ENCODE data around the gene VDAC2.
A peak's percentile ranks its signal among the peaks of the same experiment; 100 is the strongest.
"Not testable (repeated sequence)": the region's sequence is repeated elsewhere in the genome, so short reads cannot be mapped to it uniquely, and the experiment has no call there.

Gene VDAC2

GRCh38 chr10:75180592-75180991 is 30.0 kb upstream of the VDAC2 start:
- no peak for FAIRE-seq
- DNase-seq (ENCODE audit: insufficient read length, low spot score) = no peak
- TF ChIP-seq PAX5 (IDR thresholded peaks at IDR 0.05; ENCODE audit: insufficient read depth, low read length, severe bottlenecking) = no peak
- no peak for TF ChIP-seq POU2F2 (IDR thresholded peaks at IDR 0.05; ENCODE audit: low read depth, low read length)
- TF ChIP-seq POLR2A (IDR thresholded peaks at IDR 0.05; ENCODE audit: low read depth, low read length) = no peak
- no peak for TF ChIP-seq TAF1 (IDR thresholded peaks at IDR 0.05; ENCODE audit: low read depth, low read length)
- TF ChIP-seq SPI1 (IDR thresholded peaks at IDR 0.05; ENCODE audit: low read depth, low read length) = no peak
- no peak for TF ChIP-seq POLR2AphosphoS5 (IDR thresholded peaks at IDR 0.05; ENCODE audit: low read depth, low read length)

DNA sequence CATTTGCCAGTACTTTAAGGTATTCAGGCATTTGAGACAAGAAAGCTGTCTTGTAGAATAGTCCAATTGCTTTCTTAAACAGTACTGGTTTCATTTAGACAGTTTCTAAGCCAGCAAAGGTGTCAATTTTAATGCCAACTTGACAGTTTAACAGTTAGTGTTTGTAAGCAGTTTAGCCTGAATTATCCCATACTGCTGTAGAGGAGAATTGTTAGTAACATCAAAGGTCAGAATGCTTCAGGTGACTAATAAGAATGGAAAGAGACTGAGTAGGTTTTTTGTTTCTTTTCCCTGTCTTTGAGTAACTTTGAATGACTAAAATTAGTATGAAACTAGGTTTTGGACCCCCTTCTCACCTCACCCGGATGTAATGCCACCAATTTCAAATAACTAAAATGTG is 29.5 kb upstream of the VDAC2 start:
- no peak for FAIRE-seq
- DNase-seq (ENCODE audit: insufficient read length, low spot score) = no peak
- TF ChIP-seq TAF1 (IDR thresholded peaks at IDR 0.05; ENCODE audit: low read depth, low read length) (no peak), SPI1 (IDR thresholded peaks at IDR 0.05; ENCODE audit: low read depth, low read length) (no peak), POLR2AphosphoS5 (IDR thresholded peaks at IDR 0.05; ENCODE audit: low read depth, low read length) (no peak), POLR2A (IDR thresholded peaks at IDR 0.05; ENCODE audit: low read depth, low read length) (no peak), PAX5 (IDR thresholded peaks at IDR 0.05; ENCODE audit: insufficient read depth, low read length, severe bottlenecking) (no peak), POU2F2 (IDR thresholded peaks at IDR 0.05; ENCODE audit: low read depth, low read length) (no peak)

- DNase-seq (ENCODE audit: insufficient read length, low spot score) (no peak), FAIRE-seq (no peak)
- TF ChIP-seq POLR2AphosphoS5 (IDR thresholded peaks at IDR 0.05; ENCODE audit: low read depth, low read length) = no peak
Observed at GRCh38 chr10:75186310-75186709, 24.3 kb upstream of the VDAC2 start.

- TF ChIP-seq POU2F2 (IDR thresholded peaks at IDR 0.05; ENCODE audit: low read depth, low read length) (no peak), SPI1 (IDR thresholded peaks at IDR 0.05; ENCODE audit: low read depth, low read length) (no peak)
- FAIRE-seq (no peak), DNase-seq (ENCODE audit: insufficient read length, low spot score) (peak; percentile 53)
Observed at GRCh38 chr10:75187961-75188426, 22.6 kb upstream of the VDAC2 start.

DNA sequence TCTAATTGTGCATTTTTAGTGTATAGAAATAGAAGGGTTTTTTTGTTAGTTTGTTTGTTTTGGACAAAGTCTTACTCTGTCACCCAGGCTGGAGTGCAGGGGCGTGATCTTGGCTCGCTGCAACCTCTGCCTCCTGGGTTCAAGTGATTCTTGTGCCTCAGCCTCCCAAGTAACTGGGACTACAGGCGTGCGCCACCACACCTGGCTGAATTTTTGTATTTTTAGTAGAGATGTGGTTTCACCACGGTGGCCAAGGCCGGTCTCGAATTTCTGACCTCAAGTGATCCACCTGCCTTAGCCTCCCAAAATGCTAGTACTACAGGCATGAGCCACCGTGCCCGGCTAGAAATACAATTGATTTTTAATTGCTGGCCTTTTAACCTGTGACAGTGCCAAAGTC is 22.1 kb upstream of the VDAC2 start:
- not testable (repeated sequence) for DNase-seq (ENCODE audit: insufficient read length, low spot score); FAIRE-seq

DNA sequence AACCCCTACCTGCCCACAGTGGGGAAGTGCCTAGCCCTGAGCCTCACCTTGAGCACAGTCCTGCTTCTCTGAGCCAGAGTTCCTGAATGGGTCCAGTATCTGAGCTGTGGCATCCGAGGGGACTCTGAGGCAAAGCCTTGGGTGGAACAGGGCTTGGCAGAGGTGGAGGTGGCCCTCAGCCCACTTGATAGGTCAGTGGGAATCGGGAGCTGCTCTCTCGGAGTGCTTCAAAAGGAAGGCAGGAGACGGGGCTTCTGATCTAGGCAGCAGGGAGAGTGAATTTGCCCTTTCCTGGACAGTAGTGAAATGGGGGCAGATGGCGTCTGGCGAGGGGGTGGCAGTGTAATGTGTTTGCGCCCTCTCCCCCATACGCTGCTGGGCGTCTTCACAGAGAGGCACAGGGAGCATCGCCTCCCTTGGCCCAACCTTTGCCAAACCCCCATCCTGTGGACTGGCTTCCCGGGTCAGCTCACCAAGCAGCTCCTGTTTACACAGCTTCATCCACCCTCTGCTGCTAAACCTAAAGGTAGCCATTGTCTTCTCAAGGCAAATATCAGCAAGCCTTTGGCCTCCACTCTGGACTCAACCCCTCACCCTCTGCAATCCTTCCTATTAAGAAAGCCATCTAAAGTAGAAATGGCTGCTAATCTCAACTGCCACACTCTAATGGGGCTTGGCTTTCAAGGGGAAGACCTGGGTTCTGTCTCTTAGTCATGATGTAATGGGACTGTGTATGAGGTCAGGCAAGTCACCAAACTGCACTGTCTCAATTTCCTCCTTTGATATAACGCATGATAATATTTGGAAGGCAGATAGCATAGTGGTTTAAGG is 21.1 kb upstream of the VDAC2 start:
- no peak for DNase-seq (ENCODE audit: insufficient read length, low spot score)
- TF ChIP-seq POLR2A (IDR thresholded peaks at IDR 0.05; ENCODE audit: low read depth, low read length) = no peak
- TF ChIP-seq SPI1 (IDR thresholded peaks at IDR 0.05; ENCODE audit: low read depth, low read length) = no peak
- TF ChIP-seq TAF1 (IDR thresholded peaks at IDR 0.05; ENCODE audit: low read depth, low read length) = no peak
- no peak for TF ChIP-seq POU2F2 (IDR thresholded peaks at IDR 0.05; ENCODE audit: low read depth, low read length)
- no peak for TF ChIP-seq PAX5 (IDR thresholded peaks at IDR 0.05; ENCODE audit: insufficient read depth, low read length, severe bottlenecking)
- no peak for TF ChIP-seq POLR2AphosphoS5 (IDR thresholded peaks at IDR 0.05; ENCODE audit: low read depth, low read length)
- no peak for FAIRE-seq

DNA sequence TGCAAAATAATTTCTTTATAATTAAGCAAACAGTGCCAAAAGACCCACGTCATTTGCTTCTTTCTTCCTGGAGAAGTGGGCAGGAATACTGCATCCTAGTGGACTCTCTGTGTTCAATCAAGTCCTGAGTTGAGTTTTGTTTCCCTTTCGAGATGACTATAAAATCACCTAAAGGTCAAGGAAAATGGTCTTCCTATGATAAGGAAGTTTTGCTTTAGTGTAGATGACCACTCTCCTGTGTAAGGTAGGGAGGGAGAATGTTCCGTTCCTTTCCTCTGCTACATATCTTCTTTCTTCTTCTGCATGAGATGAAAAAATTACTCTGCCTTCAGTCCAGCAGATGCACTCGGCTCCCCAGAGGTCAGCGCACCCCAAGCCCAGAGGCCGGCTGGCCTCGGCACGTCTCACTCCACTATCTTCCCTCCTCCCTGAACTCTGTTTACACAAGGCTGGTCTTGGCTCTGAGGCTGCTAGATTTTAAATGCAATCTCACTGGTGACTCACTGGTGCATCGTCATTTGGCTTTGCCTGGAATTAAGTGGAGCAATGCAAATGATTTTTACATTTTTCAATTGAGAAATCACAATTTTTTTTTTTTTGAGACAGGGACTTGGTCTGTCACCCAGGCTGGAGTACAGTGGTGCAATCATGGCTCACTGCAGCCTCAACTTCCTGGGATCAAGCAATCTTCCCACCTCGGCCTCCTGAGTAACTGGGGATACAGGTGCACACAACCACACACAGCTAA is 18.6 kb upstream of the VDAC2 start:
- FAIRE-seq = no peak
- DNase-seq (ENCODE audit: insufficient read length, low spot score) = no peak
- TF ChIP-seq POLR2A (IDR thresholded peaks at IDR 0.05; ENCODE audit: low read depth, low read length) (no peak), POU2F2 (IDR thresholded peaks at IDR 0.05; ENCODE audit: low read depth, low read length) (no peak), SPI1 (IDR thresholded peaks at IDR 0.05; ENCODE audit: low read depth, low read length) (no peak), TAF1 (IDR thresholded peaks at IDR 0.05; ENCODE audit: low read depth, low read length) (no peak), PAX5 (IDR thresholded peaks at IDR 0.05; ENCODE audit: insufficient read depth, low read length, severe bottlenecking) (no peak), POLR2AphosphoS5 (IDR thresholded peaks at IDR 0.05; ENCODE audit: low read depth, low read length) (no peak)

- not testable (repeated sequence) for DNase-seq (ENCODE audit: insufficient read length, low spot score); FAIRE-seq
Observed at GRCh38 chr10:75194625-75195024, 16.0 kb upstream of the VDAC2 start.

DNA sequence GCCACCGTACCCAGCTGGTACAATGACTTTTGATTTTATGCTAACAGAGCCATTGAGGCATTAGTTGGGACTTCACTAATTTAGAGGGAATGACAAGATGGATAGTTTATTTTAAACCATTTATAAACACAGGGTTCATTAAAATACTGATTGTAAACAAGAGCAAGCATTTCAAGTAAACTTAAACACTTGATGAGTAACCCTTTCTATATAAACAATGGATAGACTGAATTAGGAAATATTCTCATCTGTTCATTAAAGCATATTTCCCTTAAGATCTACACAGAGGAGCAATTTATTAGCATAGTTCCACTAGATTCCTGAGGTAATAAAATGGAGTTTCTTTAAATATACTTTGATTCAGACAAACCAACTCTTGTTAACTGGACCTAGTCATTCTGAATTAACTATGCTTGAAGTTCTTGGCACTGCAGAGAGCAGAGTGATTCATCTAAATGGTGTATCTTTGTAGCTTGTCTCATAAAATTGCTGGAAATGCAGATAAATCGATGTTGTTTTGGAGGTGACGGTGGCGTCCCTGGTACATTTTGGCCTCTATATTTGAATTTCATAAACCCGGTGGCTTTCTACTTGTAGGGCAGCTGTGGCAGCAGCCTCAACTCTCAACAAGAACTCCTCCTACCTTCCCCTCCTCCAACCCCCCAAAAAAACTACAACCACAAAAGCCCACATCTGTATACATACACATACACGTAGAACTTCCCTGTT is 15.4 kb upstream of the VDAC2 start:
- FAIRE-seq = no peak
- TF ChIP-seq PAX5 (IDR thresholded peaks at IDR 0.05; ENCODE audit: insufficient read depth, low read length, severe bottlenecking) (no peak), SPI1 (IDR thresholded peaks at IDR 0.05; ENCODE audit: low read depth, low read length) (no peak), TAF1 (IDR thresholded peaks at IDR 0.05; ENCODE audit: low read depth, low read length) (no peak), POU2F2 (IDR thresholded peaks at IDR 0.05; ENCODE audit: low read depth, low read length) (no peak), POLR2A (IDR thresholded peaks at IDR 0.05; ENCODE audit: low read depth, low read length) (no peak), POLR2AphosphoS5 (IDR thresholded peaks at IDR 0.05; ENCODE audit: low read depth, low read length) (no peak)
- DNase-seq (ENCODE audit: insufficient read length, low spot score) = no peak

GRCh38 chr10:75197066-75197465 is 13.5 kb upstream of the VDAC2 start:
- TF ChIP-seq POLR2AphosphoS5 (IDR thresholded peaks at IDR 0.05; ENCODE audit: low read depth, low read length) (no peak), POLR2A (IDR thresholded peaks at IDR 0.05; ENCODE audit: low read depth, low read length) (no peak), SPI1 (IDR thresholded peaks at IDR 0.05; ENCODE audit: low read depth, low read length) (no peak), TAF1 (IDR thresholded peaks at IDR 0.05; ENCODE audit: low read depth, low read length) (no peak), PAX5 (IDR thresholded peaks at IDR 0.05; ENCODE audit: insufficient read depth, low read length, severe bottlenecking) (no peak), POU2F2 (IDR thresholded peaks at IDR 0.05; ENCODE audit: low read depth, low read length) (no peak)
- no peak for DNase-seq (ENCODE audit: insufficient read length, low spot score)
- no peak for FAIRE-seq

Data from GM12891 (cell line).